ENCODE results near the gene CBARP. TPM values are rescaled to one million over a fixed set of nuclear protein-coding genes. Genes with fewer than 3 reads are reported as not detected.

Gene CBARP
- total RNA-seq, 2 experiments from 2014 or later: 0.09 to 0.13 TPM

GRCh38 chr19:1214299-1214861 lies 23.4 kb downstream of the CBARP start:
- POLR2A ChIA-PET: no interaction called here

GRCh38 chr19:1213391-1214286 lies 24.2 kb downstream of the CBARP start:
- Histone ChIP-seq H3K79me2 (ENCODE audit: insufficient read depth, low read depth, low read length) (peaks cover 48% of the 10 kb centered on the region), H3K4me3 (ENCODE audit: low read depth, low read length, poor library complexity, severe bottlenecking) (no peak overlapping the region), H3K4me2 (ENCODE audit: low read length) (peak overlapping the region; percentile 6; the same call in 1 of the 2 replicates), H3K9me3 (ENCODE audit: low read length) (no peaks in the 10 kb centered on the region), H3K4me1 (ENCODE audit: insufficient read depth, low read length, poor library complexity, severe bottlenecking) (peaks cover 5% of the 10 kb centered on the region), H3K27ac (ENCODE audit: low read depth, low read length, poor library complexity, severe bottlenecking) (no peak overlapping the region), H3K9me2 (ENCODE audit: insufficient read depth, low read length) (no peaks in the 10 kb centered on the region), H4K20me1 (ENCODE audit: insufficient read depth, low read length) (no peaks in the 10 kb centered on the region), H3K36me3 (ENCODE audit: insufficient read depth, low read length) (peaks cover 51% of the 10 kb centered on the region), H2AFZ (ENCODE audit: low read length) (no peak overlapping the region)
- no TSS peak for BruUV-seq (replicated peaks)
- POLR2A ChIA-PET: no interaction called here
- no peak for TF ChIP-seq EZH2phosphoT487 (IDR thresholded peaks at IDR 0.05; ENCODE audit: borderline replicate concordance, low read depth, low read length)
- TF ChIP-seq CTCF (conservative IDR thresholded peaks at IDR 0.05; ENCODE audit: low read length): no peak
- intact Hi-C loops (cut with micrococcal nuclease; ENCODE audit: unreplicated experiment): no loop called here
- CTCF ChIA-PET (ENCODE audit: unreplicated experiment): no interaction called here
- no peak for DNase-seq (ENCODE audit: low spot score)

More at GRCh38 chr19:1214299-1214861, 23.4 kb downstream of the CBARP start:
- H3K4me1 ChIP-seq (ENCODE audit: insufficient read depth, low read length, poor library complexity, severe bottlenecking): peaks cover 5% of the 10 kb centered on the region
- H4K20me1 ChIP-seq (ENCODE audit: insufficient read depth, low read length): no peaks in the 10 kb centered on the region
- BruUV-seq (replicated peaks): no TSS peak
- CTCF ChIA-PET (ENCODE audit: unreplicated experiment): no interaction called here
- H3K79me2 ChIP-seq (ENCODE audit: insufficient read depth, low read depth, low read length): peaks cover 41% of the 10 kb centered on the region
- no peak for DNase-seq (ENCODE audit: low spot score)
- H3K9me2 ChIP-seq (ENCODE audit: insufficient read depth, low read length): no peaks in the 10 kb centered on the region
- H3K27ac ChIP-seq (ENCODE audit: low read depth, low read length, poor library complexity, severe bottlenecking): no peak overlapping the region
- TF ChIP-seq CTCF (conservative IDR thresholded peaks at IDR 0.05; ENCODE audit: low read length): no peak
- TF ChIP-seq EZH2phosphoT487 (IDR thresholded peaks at IDR 0.05; ENCODE audit: borderline replicate concordance, low read depth, low read length): no peak
- H3K9me3 ChIP-seq (ENCODE audit: low read length): no peaks in the 10 kb centered on the region
- peaks cover 45% of the 10 kb centered on the region for H3K36me3 ChIP-seq (ENCODE audit: insufficient read depth, low read length)
- no peak overlapping the region for H2AFZ ChIP-seq (ENCODE audit: low read length)
- intact Hi-C loops (cut with micrococcal nuclease; ENCODE audit: unreplicated experiment): no loop called here
- H3K4me3 ChIP-seq (ENCODE audit: low read depth, low read length, poor library complexity, severe bottlenecking): no peak overlapping the region
- no peak overlapping the region for H3K4me2 ChIP-seq (ENCODE audit: low read length)

All from OCI-LY7 (cell line).